IPS-18c (cell line): ENCODE data around the gene ITGAX.

Experiments
- H3K4me3 ChIP-seq: 2 replicates; pipeline ENCODE4 v1.7.0; 2013; ENCODE audit warnings: low read depth, mild to moderate bottlenecking, low read length, moderate library complexity; ENCODE audit not compliant: insufficient read depth
- H3K9me3 ChIP-seq: one replicate; pipeline ENCODE4 v1.6.1; 2013; ENCODE audit warnings: mild to moderate bottlenecking, low read length, moderate library complexity; ENCODE audit not compliant: control insufficient read depth, insufficient read depth

ITGAX gene

DNA sequence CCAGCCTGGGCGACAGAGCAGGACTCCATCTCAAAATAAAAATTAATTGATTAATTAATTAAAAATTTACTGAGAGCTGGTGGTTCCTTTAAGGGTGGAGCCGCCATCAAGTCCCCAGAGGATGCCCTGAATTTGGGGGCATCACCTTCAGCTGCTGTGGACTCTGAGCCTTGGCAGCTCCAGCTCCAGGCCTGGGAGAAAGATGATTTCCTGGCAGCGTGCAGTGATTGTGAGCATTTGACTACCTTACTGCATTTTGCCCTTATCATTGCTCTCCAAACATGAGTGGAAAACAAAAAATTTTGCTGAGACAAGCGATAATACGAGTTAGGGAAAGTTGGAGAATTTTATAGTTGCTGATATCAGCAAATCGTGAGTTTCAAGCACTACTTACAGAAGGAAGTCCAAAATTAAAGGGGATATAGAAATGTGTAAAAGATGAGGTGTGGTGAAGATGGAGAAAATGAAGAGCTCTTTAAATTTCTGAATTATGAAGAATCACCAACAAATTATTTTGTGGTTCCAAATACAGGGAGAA lies 35.6 kb downstream of the ITGAX start:
- Histone ChIP-seq H3K9me3 (no peaks in the 10 kb centered on the region), H3K4me3 (no peak overlapping the region)

DNA sequence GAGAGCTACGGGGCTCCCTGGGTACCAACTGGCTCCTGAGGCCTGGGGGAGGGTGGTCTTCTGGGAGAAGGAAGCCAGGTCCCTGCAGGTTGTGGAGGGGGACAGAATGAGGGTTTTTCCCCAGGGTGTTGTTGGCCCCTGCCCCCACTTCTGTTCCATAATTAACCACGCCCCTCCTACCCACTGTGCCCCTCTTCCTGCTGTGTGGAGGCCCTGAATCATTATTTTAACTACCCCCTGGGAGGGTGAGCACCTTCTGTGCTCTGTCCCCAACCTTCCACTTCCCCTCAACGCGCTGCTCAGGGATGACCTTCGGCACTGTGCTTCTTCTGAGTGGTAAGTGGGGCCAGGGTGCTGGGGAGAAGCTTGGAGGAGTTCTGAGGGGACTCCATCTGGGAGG lies 38.1 kb downstream of the ITGAX start, which contains the start of gene ITGAD:
ITGAD (plus strand) TSS at position 280 of the 400 bp plus-strand sequence; CDS start at position 306, 26 bp downstream.
- H3K4me3 ChIP-seq, result no peak within 1 kb of the TSS

DNA sequence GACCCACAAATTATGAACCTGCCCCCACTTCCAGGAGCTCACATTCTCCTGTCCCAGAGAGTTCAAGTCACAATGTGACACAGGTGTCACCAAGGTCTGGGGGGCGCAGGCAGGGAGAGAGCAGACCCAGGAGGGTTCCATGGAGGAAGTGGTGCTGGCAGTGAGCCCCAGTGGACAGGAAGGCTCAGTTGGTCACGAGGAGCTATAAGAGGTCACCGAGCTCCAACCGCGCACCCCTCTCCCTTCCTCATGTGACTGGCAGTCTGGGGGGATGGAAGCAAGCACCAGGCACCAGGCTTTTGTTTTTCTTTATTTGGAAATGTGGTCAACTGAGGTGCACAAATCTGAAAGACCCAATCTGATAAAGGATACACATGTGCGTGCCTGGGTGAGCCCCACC lies 40.7 kb downstream of the ITGAX start:
- Histone ChIP-seq H3K4me3 (no peak overlapping the region), H3K9me3 (peaks cover 2% of the 10 kb centered on the region)

More for the DNA sequence above, 38.1 kb downstream of the ITGAX start, which contains the start of gene ITGAD:
- H3K9me3 ChIP-seq, result no peaks in the 10 kb centered on the region

DNA sequence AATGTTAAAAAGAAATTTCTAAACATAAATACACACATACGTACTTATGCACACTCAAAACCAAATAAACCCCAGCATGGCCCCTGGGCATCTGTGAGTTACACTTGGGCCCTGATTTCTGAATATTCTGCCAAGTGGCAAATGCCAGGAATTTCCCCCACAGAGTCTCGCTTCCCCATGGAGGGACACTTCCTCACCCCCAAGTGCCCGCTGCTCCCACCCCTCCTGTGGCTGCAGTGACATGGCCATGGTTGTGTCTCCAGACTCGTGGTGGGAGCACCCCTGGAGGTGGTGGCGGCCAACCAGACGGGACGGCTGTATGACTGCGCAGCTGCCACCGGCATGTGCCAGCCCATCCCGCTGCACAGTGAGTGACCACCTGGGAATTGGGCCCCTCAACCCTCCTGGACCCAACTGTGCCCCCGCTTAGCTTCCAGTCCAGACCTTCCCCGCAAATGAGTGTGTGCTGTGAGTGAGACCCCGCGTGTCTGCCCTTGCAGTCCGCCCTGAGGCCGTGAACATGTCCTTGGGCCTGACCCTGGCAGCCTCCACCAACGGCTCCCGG lies 42.2 kb downstream of the ITGAX start:
- Histone ChIP-seq H3K9me3 (peaks cover 2% of the 10 kb centered on the region), H3K4me3 (no peak overlapping the region)

DNA sequence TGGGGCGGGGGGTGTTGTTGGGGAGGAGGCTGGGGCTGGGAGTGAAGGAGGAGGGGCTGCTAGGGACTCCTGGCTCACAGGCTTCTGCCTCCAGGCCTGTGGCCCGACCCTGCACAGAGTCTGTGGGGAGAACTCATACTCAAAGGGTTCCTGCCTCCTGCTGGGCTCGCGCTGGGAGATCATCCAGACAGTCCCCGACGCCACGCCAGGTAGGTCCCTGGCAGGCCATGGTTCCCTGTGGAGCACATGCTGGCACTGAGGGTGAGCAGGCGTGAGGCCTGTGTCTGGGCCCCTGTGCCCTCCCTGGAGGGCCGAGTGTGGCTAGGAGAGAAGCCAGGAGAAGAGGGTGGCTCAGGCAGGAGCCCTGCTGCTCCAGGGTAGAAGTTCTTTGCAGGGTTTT lies 42.7 kb downstream of the ITGAX start:
- peaks cover 2% of the 10 kb centered on the region for H3K9me3 ChIP-seq
- no peak overlapping the region for H3K4me3 ChIP-seq

DNA sequence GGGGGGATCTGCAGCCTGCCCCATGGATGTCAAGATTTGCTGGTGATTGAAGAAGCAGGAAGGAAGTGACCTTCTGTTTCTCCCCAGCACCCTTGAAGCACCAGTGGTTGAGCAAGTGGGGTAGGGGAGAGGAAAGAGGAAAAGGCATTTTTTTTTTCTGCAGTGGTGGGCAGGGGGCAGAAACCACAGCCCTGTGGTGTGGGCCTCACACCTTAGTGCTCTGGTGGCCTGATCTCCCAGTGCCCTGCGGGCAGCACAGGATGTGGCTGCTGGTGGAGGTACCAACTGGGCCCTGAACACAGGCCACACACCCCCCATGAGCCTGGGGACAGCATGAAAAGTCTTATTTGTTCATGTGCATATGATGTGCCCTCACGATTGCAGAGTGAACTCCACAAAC lies 45.2 kb downstream of the ITGAX start:
- Histone ChIP-seq H3K4me3 (no peak overlapping the region), H3K9me3 (peaks cover 2% of the 10 kb centered on the region)

DNA sequence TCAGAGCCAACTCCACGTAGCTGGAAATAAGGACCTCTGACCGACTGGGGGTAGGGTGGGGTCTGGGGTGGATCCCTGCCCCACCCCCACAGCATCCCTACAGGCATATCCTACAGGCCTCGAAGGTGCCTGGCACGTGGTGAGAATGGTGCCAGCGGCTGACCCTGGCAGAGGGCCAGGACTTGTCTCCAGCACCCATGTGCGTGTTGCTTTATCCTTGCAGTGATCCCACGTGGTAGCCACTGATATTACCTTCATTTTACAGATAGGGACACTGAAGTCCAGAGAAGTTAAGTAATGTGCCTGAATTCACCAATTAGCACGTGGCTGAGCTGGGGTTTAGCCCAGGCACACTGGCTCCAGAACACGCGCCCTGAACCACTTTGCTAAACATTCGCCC lies 46.5 kb downstream of the ITGAX start:
- no peak overlapping the region for H3K4me3 ChIP-seq
- peaks cover 2% of the 10 kb centered on the region for H3K9me3 ChIP-seq

DNA sequence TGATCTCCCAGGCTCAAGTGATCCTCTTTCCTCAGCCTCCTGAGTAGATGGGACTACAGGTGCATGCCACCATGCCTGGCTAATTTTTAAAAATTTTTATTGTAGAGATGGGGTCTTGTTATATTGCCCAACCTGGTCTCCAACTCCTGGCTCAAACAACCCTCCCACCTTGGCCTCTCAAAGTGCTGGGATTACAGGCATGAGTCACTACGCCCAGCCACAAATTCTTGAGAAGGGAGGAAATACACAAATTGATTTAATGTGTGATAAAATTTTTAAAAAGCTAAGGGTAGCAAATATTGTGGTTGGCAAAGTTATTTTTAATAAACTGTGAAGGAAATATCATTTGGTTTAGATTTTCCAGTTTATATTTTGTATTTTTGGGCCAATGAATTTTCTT lies 47.7 kb downstream of the ITGAX start:
- H3K9me3 ChIP-seq, result peaks cover 2% of the 10 kb centered on the region
- no peak overlapping the region for H3K4me3 ChIP-seq

DNA sequence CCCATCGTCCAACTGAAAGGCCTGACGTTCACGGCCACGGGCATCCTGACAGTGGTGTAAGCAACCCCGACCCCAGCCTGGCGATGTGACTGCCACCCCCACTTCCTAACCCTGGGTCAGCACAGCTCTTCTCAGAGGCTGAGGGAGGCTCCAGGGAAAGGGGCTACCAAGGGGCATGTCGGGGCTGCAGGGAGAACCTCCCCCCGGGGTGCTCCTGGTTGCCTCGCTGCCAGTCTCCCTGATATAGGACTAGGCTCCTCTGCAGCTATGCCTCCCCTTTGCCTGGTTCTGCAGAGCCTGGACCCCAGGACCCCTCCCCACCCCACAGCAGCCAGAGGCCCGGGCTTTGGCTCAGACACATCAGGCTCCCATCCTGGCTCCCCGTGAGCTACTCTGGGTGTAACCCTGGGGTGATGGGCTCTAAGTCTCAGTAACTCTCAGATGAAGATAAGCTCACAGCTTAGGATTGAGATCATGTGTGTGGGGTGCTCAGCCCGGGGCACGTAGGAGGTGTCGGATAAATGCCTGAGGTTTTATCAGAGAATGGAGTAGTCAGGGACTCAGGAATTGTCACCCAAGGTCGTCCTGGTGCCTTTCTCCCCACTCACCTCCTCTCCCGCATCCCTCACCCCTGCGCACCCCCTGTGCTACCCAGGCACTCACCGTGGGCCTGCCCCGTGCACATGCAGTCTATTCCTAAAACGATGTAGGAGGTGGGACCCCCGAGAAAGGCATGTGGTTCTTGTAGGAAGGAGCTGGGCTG lies 48.8 kb downstream of the ITGAX start:
- H3K9me3 ChIP-seq, result peaks cover 2% of the 10 kb centered on the region
- no peak overlapping the region for H3K4me3 ChIP-seq

DNA sequence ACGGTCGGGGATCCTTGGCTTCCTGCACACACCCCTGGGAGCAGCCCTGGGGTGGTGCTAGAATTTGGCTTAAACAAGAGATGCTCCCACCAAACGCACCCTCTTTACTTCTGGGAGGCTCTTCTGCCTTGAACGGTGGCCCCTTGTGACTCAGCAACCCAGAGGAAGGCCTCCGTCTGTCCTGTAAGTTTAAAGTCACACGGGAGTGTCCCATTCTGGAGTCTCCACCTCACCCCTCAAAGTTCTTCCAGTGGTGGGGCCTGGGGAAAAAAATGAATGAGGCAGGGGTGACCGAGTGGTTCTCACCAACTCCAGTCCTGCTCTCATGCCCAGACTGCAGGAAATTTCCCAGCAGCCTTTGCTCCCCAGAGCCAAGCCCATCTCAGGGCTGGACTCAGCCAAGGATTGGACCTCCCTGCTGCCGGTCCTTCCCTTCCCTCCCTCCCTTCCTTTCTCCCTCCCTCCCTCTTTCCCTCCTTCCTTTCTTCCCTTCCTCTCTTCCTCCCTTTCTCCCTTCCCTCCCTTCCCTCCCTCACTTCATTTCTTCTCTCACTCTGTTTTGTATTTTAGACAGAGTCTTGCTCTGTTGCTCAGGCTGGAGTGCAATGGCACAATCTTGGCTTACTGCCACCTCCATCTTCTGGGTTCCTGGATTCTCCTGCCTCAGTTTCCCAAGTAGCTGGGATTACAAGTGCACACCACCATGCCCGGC lies 49.5 kb downstream of the ITGAX start:
- no peak overlapping the region for H3K4me3 ChIP-seq
- no peaks in the 10 kb centered on the region for H3K9me3 ChIP-seq

DNA sequence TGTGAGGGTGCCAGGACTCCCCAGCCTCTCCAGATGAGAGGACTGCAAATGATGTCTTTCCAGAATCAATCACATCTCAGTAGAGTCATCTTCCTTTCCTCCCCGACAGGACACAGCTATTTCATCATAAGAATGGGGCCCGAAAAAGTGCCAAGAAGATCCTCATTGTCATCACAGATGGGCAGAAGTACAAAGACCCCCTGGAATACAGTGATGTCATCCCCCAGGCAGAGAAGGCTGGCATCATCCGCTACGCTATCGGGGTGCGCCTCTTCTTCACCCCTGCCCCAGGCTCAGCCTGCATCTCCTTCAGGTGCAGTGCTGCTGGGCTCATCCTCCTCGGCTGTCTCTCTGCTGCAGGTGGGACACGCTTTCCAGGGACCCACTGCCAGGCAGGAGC lies 52.4 kb downstream of the ITGAX start:
- Histone ChIP-seq H3K4me3 (no peak overlapping the region), H3K9me3 (no peaks in the 10 kb centered on the region)

DNA sequence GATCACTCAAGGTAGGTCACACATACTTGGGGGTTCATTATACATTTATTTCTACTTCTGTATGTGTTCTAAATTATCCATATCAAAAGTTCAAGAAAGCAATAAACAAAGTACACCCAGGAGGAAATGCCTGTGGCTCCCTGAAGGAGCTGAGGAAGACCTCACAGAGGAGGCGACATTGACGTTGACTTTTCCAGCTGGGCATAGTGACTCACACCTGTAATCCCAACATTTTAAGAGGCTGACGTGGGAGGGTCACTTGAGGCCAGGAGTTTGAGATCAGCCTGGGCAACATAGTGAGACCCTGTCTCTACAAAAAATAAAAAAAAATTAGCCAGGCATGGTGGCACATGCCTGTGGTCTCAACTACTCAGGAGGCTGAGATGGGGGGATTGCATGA lies 54.5 kb downstream of the ITGAX start:
- no peak overlapping the region for H3K4me3 ChIP-seq
- no peaks in the 10 kb centered on the region for H3K9me3 ChIP-seq

DNA sequence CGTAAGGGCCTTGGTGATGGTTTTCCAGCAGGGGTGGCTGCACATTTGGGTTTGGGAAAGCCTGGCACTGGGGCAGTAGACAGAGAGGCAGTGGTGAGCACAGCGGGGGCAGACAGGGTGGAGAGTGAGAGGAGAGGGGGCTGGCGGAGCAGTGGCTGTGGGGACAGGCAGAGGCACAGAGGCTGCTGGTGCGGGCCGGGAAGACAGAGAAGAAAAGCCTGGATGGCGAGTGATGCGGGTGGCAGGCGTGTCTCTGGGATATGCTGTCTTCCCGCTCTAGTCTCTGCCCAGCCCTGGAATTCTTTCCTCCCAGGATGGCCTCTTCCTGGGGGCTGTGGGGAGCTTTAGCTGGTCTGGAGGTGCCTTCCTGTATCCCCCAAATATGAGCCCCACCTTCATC lies 55.1 kb downstream of the ITGAX start:
- H3K9me3 ChIP-seq, result no peaks in the 10 kb centered on the region

DNA sequence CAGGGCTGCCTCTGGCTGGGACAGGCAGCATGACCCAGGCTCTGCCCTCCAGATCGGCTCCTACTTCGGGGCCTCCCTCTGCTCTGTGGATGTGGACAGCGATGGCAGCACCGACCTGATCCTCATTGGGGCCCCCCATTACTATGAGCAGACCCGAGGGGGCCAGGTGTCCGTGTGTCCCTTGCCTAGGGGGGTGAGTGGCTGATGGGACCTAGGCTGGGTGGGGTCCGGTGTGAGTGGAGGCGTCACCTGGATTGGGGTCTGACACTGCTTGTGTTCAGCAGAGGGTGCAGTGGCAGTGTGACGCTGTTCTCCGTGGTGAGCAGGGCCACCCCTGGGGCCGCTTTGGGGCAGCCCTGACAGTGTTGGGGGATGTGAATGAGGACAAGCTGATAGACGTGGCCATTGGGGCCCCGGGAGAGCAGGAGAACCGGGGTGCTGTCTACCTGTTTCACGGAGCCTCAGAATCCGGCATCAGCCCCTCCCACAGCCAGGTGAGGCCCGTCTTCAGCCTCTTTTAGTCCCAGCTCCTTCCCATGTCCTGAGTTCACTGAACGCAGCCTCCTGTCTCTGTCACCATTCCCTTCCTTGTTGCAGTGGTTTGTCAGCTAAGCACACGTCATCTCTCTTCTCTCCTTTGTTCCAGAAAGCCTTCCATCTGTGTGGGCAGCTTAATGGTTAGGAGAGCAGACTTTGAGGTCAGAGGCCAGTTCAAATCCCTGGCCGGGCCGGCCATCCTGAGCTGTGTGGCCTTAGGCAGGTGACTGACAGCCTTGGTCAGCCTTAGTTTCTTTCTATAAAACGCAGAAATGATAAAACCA lies 56.3 kb downstream of the ITGAX start:
- no peak overlapping the region for H3K4me3 ChIP-seq

More for the DNA sequence above, 55.1 kb downstream of the ITGAX start:
- no peak overlapping the region for H3K4me3 ChIP-seq

DNA sequence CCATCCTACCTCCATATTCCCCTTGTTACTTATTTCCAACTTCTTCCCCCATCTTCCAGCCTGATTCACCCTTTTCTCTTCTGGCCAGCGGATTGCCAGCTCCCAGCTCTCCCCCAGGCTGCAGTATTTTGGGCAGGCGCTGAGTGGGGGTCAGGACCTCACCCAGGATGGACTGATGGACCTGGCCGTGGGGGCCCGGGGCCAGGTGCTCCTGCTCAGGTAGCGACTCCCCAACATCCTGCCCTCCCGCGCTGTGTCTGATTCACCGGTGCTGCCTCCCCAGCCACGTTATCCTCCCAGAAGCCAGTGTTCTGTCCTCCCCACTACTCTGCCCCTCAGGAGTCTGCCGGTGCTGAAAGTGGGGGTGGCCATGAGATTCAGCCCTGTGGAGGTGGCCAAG lies 57.8 kb downstream of the ITGAX start:
- H3K4me3 ChIP-seq, result no peak overlapping the region

More for the DNA sequence above, 56.3 kb downstream of the ITGAX start:
- H3K9me3 ChIP-seq, result no peaks in the 10 kb centered on the region

DNA sequence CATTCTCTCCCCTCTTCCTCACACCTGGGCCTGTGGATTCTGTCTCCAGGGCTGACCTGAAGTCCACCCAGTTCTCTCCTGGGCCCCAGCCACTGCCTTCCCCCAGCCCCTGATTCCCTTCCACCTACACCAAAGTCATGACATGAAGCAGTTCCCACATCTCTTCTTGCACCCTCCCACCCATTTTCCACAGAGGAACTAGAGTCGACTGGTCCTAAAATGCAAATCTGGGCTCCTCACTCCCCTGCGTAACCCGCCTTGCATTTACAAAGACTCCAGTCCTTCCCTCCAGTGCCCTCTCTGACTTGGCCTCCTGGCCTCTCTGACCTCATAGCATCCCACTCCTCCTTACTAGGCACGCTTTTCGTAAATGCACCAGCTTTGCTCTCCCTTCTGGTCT lies 58.4 kb downstream of the ITGAX start:
- Histone ChIP-seq H3K4me3 (no peak overlapping the region), H3K9me3 (no peaks in the 10 kb centered on the region)

More for the DNA sequence above, 57.8 kb downstream of the ITGAX start:
- no peaks in the 10 kb centered on the region for H3K9me3 ChIP-seq

DNA sequence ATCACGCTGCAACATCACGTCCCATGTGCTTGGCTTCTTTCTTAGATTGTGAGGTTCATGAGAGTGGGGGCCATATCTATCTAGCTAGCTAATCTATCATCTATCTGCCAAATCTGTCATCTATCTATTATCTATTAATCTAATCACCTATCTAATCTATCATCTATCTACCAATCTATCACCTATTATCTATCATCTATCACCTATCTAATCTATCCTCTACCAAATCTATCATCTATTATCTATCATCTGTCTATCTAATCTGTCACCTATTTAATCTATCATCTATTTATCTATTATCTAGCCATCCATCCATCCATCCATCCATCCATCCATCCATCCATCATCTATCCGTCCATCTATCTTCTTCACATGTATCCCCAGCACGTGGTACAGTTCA lies 59.0 kb downstream of the ITGAX start:
- no peaks in the 10 kb centered on the region for H3K9me3 ChIP-seq
- no peak overlapping the region for H3K4me3 ChIP-seq
